Dedifferentiated amniotic fluid mesenchymal stem cell (primary cell): ENCODE measurements around the gene TNNC1.

Experiments used
- DNase-seq: peaks from one replicate; pipeline ENCODE4 v3.0.0-alpha.2; 2016; ENCODE audit errors: extremely low spot score

TNNC1 gene

GRCh38 chr3:52432225-52432624 lies 21.6 kb downstream of the TNNC1 start:
- DNase-seq, result no peak

GRCh38 chr3:52431459-52432223 lies 22.2 kb downstream of the TNNC1 start:
- DNase-seq, result no peak

GRCh38 chr3:52430416-52430810 lies 23.4 kb downstream of the TNNC1 start:
- no peak for DNase-seq

GRCh38 chr3:52429779-52430415 lies 23.9 kb downstream of the TNNC1 start:
- DNase-seq, result no peak

- no peak for DNase-seq
Observed at GRCh38 chr3:52429031-52429430, 24.8 kb downstream of the TNNC1 start.

GRCh38 chr3:52428151-52429005 lies 25.5 kb downstream of the TNNC1 start:
- peak; percentile 79 for DNase-seq

- no peak for DNase-seq
Observed at GRCh38 chr3:52423173-52423572, 30.7 kb downstream of the TNNC1 start.

GRCh38 chr3:52422669-52423068 lies 31.2 kb downstream of the TNNC1 start:
- DNase-seq, result no peak

- no peak for DNase-seq
Observed at GRCh38 chr3:52420388-52420787, 33.5 kb downstream of the TNNC1 start.

GRCh38 chr3:52415800-52416199 lies 38.0 kb downstream of the TNNC1 start:
- DNase-seq, result no peak

GRCh38 chr3:52408466-52408865 lies 45.4 kb downstream of the TNNC1 start:
- DNase-seq, result no peak

GRCh38 chr3:52407779-52408178 lies 46.1 kb downstream of the TNNC1 start:
- DNase-seq, result no peak

- DNase-seq, result no peak
Observed at GRCh38 chr3:52406791-52407510, 46.9 kb downstream of the TNNC1 start.

- no peak for DNase-seq
Observed at GRCh38 chr3:52406231-52406661, 47.6 kb downstream of the TNNC1 start.

- DNase-seq, result no peak
Observed at GRCh38 chr3:52405601-52406110, 48.2 kb downstream of the TNNC1 start.

GRCh38 chr3:52405066-52405465 lies 48.8 kb downstream of the TNNC1 start:
- no peak for DNase-seq

GRCh38 chr3:52404391-52404790 lies 49.5 kb downstream of the TNNC1 start:
- no peak for DNase-seq

GRCh38 chr3:52403955-52404354 lies 49.9 kb downstream of the TNNC1 start:
- DNase-seq, result no peak

- DNase-seq, result no peak
Observed at GRCh38 chr3:52403271-52403841, 50.5 kb downstream of the TNNC1 start.

GRCh38 chr3:52402706-52403270 lies 51.1 kb downstream of the TNNC1 start:
- no peak for DNase-seq

GRCh38 chr3:52402101-52402521 lies 51.7 kb downstream of the TNNC1 start:
- no peak for DNase-seq
